LHCN-M2 (cell line): ENCODE results near the gene GALNT2. TPM values are rescaled to one million over a fixed set of nuclear protein-coding genes. Genes with fewer than 3 reads are reported as not detected.

Source experiments
- DNase-seq: peaks from one replicate; pipeline ENCODE4 v3.0.0-alpha.2; 2012; ENCODE audit warnings: low read depth
- total RNA-seq: library from RNA; depleted of rRNA; stranded (reverse); fragments of >200 nt; gene quantifications from 2 replicates; pipeline ENCODE4 v1.2.3, GENCODE V29; 2014

The GALNT2 gene
- total RNA-seq, 1 experiment from 2014 or later = 81.6 TPM

- DNase-seq = no peak
Observed at GRCh38 chr1:230071316-230071715, 4.3 kb downstream of the GALNT2 start.

- no peak for DNase-seq
Observed at GRCh38 chr1:230072296-230072695, 5.3 kb downstream of the GALNT2 start.

GRCh38 chr1:230072866-230073265 is 5.8 kb downstream of the GALNT2 start:
- DNase-seq = no peak

GRCh38 chr1:230073371-230074035 is 6.5 kb downstream of the GALNT2 start:
- peak; percentile 91 for DNase-seq

- no peak for DNase-seq
Observed at GRCh38 chr1:230074270-230074669, 7.2 kb downstream of the GALNT2 start.

- no peak for DNase-seq
Observed at GRCh38 chr1:230074762-230075161, 7.7 kb downstream of the GALNT2 start.

GRCh38 chr1:230076121-230076520 is 9.1 kb downstream of the GALNT2 start:
- DNase-seq = no peak

- DNase-seq = no peak
Observed at GRCh38 chr1:230077011-230077410, 10.0 kb downstream of the GALNT2 start.

- peak; percentile 48 for DNase-seq
Observed at GRCh38 chr1:230077436-230078213, 10.6 kb downstream of the GALNT2 start.

- peak; percentile 19 for DNase-seq
Observed at GRCh38 chr1:230079199-230080024, 12.4 kb downstream of the GALNT2 start.

GRCh38 chr1:230080822-230081221 is 13.8 kb downstream of the GALNT2 start:
- DNase-seq = no peak

GRCh38 chr1:230081751-230082150 is 14.7 kb downstream of the GALNT2 start:
- DNase-seq = no peak

- no peak for DNase-seq
Observed at GRCh38 chr1:230082211-230082610, 15.2 kb downstream of the GALNT2 start.

GRCh38 chr1:230083053-230083452 is 16.0 kb downstream of the GALNT2 start:
- no peak for DNase-seq

GRCh38 chr1:230083746-230084407 is 16.8 kb downstream of the GALNT2 start:
- no peak for DNase-seq

GRCh38 chr1:230084408-230085177 is 17.6 kb downstream of the GALNT2 start:
- DNase-seq = peak; percentile 99

GRCh38 chr1:230085178-230085515 is 18.1 kb downstream of the GALNT2 start:
- peak; percentile 25 for DNase-seq

- DNase-seq = no peak
Observed at GRCh38 chr1:230086151-230086550, 19.1 kb downstream of the GALNT2 start.

GRCh38 chr1:230087028-230087716 is 20.1 kb downstream of the GALNT2 start:
- no peak for DNase-seq

GRCh38 chr1:230087717-230088105 is 20.7 kb downstream of the GALNT2 start:
- DNase-seq = no peak
